Measurements from ENCODE around the gene TALDO1. TPM values are rescaled to one million over a fixed set of nuclear protein-coding genes. Genes with fewer than 3 reads are reported as not detected.

Gene TALDO1
- total and polyA plus RNA-seq, 2 donors (not counting 3 experiments of a cell fraction or from before 2014, with no cell fraction given): 211 to 294 TPM

GRCh38 chr11:699116-699508 is 48.2 kb upstream of the TALDO1 start:
- dilution Hi-C loops (cut with MboI; ENCODE audit: extremely low pct_ligation_motif_present, low sequenced_read_pairs): no loop called here
- no TSS peak for BruUV-seq (replicated peaks)
- H2AFZ ChIP-seq (ENCODE audit: low read depth, low read length): no peak overlapping the region
- FAIRE-seq (no peak), DNase-seq (ENCODE audit: low read depth, low spot score) (no peak)
- H3K79me2 ChIP-seq (ENCODE audit: control insufficient read depth, insufficient read depth, low read length): peaks cover 25% of the 10 kb centered on the region
- H3K4me2 ChIP-seq (ENCODE audit: insufficient read depth, low read length): no peak overlapping the region
- no peak overlapping the region for H3K4me3 ChIP-seq (replicated peaks in 1 of 3; ENCODE audit: insufficient read depth in 1 of 3, low read depth in 1 of 3, low read length in 3 of 3)
- H3K4me1 ChIP-seq (ENCODE audit: control insufficient read depth, extremely low read depth, insufficient read depth, low read length): peaks cover 2% of the 10 kb centered on the region
- intact Hi-C loops (cut with micrococcal nuclease): loop anchor here (5.0 kb wide), 1 partner anchor 162 kb away; the partner anchor contains the start of genes HRAS and LRRC56
- H3K27ac ChIP-seq (ENCODE audit: insufficient read depth, low read depth, low read length): no peak overlapping the region
- no peaks in the 10 kb centered on the region for H3K27me3 ChIP-seq (ENCODE audit: control insufficient read depth in 2 of 2, insufficient read depth in 2 of 2, low read length in 2 of 2)
- no peaks in the 10 kb centered on the region for H4K20me1 ChIP-seq (replicated peaks; ENCODE audit: control insufficient read depth, extremely low read depth, insufficient read depth, low read length)
- no peaks in the 10 kb centered on the region for H3K9me1 ChIP-seq (replicated peaks; ENCODE audit: control insufficient read depth, extremely low read depth, insufficient read depth, low read length)
- POLR2A ChIA-PET: interaction anchor here (0.6 kb wide), 1 partner anchor 144 kb away, joined by 3 read pairs; no protein-coding TSS in a partner anchor
- TF ChIP-seq CTCF (IDR thresholded peaks at IDR 0.05; ENCODE audit: extremely low read depth in 1 of 2, insufficient read depth in 1 of 2, low read depth in 1 of 2, low read length in 2 of 2): no peak
- TF ChIP-seq GATA2 (IDR thresholded peaks at IDR 0.05; ENCODE audit: insufficient read depth, insufficient read length, low read depth, low read length): no peak
- no peak for TF ChIP-seq MAX (IDR thresholded peaks at IDR 0.05; ENCODE audit: insufficient read depth, insufficient read length)
- no peak for TF ChIP-seq POLR2AphosphoS5 (IDR thresholded peaks at IDR 0.05; ENCODE audit: insufficient read depth, low read depth, low read length)
- no peak for TF ChIP-seq FOS (IDR thresholded peaks at IDR 0.05; ENCODE audit: borderline replicate concordance, insufficient read depth, low read length)
- H3K36me3 ChIP-seq (ENCODE audit: control insufficient read depth in 2 of 2, extremely low read depth in 1 of 2, insufficient read depth in 2 of 2, low read length in 2 of 2): no peaks in the 10 kb centered on the region
- no peak overlapping the region for H3K9ac ChIP-seq (replicated peaks; ENCODE audit: extremely low read depth, insufficient read depth, low read length)
- H3K9me3 ChIP-seq (replicated peaks; ENCODE audit: control insufficient read depth, insufficient read depth, low read length): no peaks in the 10 kb centered on the region
- CTCF ChIA-PET: no interaction called here

All from endothelial cell of umbilical vein (primary cell).